ENCODE results near the gene CSTF3. TPM values are rescaled to one million over a fixed set of nuclear protein-coding genes. Genes with fewer than 3 reads are reported as not detected.

Gene CSTF3
- total and polyA plus RNA-seq, 2 of the 4 experiments (the other 2 are of a cell fraction), result 14.5 to 23.4 TPM

DNA sequence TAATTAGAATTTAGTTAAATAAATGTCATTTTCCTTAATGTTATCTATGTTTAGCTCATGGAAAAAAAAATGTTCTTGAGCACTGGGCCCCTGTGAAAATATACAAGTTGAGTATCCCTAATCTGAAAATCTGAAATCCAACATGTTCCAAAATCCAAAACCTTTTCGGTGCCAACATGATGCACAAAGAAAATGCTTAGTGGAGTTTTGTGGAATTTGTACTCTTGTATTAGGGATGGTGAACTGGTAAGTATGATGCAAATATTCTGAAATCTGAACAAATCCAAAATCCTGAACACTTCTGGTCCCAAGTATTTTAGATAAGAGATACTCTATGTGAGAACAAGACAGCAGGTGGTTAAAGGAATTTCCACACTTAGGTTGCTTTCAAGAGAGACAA lies 77.4 kb downstream of the CSTF3 start:
- Histone ChIP-seq H4K91ac (ENCODE audit: insufficient read depth, low read depth, low read length) (no peak overlapping the region), H3K79me1 (ENCODE audit: low read depth in 1 of 2, low read length in 2 of 2) (peaks cover 0 to 4% of the 10 kb centered on the region in 2 experiments; a peak in 1 of 4 replicates), H3K4me1 (ENCODE audit: control insufficient read depth, insufficient read depth, low read length) (no peaks in the 10 kb centered on the region), H3K4me3 (ENCODE audit: insufficient read depth, low read depth, low read length) (no peak overlapping the region), H3K27me3 (ENCODE audit: control insufficient read depth, insufficient read depth, low read length) (no peaks in the 10 kb centered on the region), H4K20me1 (ENCODE audit: insufficient read depth, low read length) (no peaks in the 10 kb centered on the region), H4K5ac (ENCODE audit: low read depth, low read length) (no peak overlapping the region), H2BK5ac (ENCODE audit: low read depth, low read length, poor library complexity, severe bottlenecking) (no peak overlapping the region), H3K9me3 (ENCODE audit: control insufficient read depth, insufficient read depth, low read length) (no peaks in the 10 kb centered on the region), H3K18ac (ENCODE audit: low read depth, low read length) (no peak overlapping the region), H3K14ac (replicated peaks; ENCODE audit: low read depth, low read length) (no peak overlapping the region), H3K9ac (ENCODE audit: low read depth, low read length) (no peak overlapping the region), H3K36me3 (ENCODE audit: control insufficient read depth, insufficient read depth, low read length) (peaks cover 26% of the 10 kb centered on the region), H2AK9ac (replicated peaks; ENCODE audit: low read depth, low read length, poor library complexity) (no peak overlapping the region), H2BK20ac (ENCODE audit: low read depth, low read length) (no peak overlapping the region), H2BK120ac (ENCODE audit: low read depth, low read length) (no peak overlapping the region), H3K56ac (ENCODE audit: extremely low read depth, insufficient read depth, low read length) (no peak overlapping the region), H2AFZ (replicated peaks; ENCODE audit: low read length, poor library complexity) (no peak overlapping the region), H3K27ac (ENCODE audit: insufficient read depth, low read length) (no peak overlapping the region), H3K4me2 (ENCODE audit: low read depth, low read length) (no peak overlapping the region), H2BK15ac (ENCODE audit: low read depth, low read length) (no peak overlapping the region), H2AK5ac (ENCODE audit: low read depth, low read length) (no peak overlapping the region), H4K8ac (ENCODE audit: low read depth in 2 of 2, low read length in 2 of 2) (no peak overlapping the region), H3K4ac (ENCODE audit: low read depth, low read length) (no peak overlapping the region), H3K23ac (ENCODE audit: low read depth, low read length) (no peak overlapping the region), H3K9me1 (ENCODE audit: insufficient read depth, low read length) (peaks cover under 1% of the 10 kb centered on the region; the same call in 1 of the 2 replicates)
- no CpG with 5 or more reads among the region's 1 CpG for WGBS, 2 experiments (ENCODE audit: extremely low coverage in 2 of 2, insufficient read length in 1 of 2)
- dilution Hi-C loops (cut with HindIII; ENCODE audit: low sequenced_read_pairs, unreplicated experiment), result no loop called here
- no peak for DNase-seq
- TF ChIP-seq, protein P1, sequence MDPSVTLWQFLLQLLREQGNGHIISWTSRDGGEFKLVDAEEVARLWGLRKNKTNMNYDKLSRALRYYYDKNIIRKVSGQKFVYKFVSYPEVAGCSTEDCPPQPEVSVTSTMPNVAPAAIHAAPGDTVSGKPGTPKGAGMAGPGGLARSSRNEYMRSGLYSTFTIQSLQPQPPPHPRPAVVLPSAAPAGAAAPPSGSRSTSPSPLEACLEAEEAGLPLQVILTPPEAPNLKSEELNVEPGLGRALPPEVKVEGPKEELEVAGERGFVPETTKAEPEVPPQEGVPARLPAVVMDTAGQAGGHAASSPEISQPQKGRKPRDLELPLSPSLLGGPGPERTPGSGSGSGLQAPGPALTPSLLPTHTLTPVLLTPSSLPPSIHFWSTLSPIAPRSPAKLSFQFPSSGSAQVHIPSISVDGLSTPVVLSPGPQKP (IDR thresholded peaks at IDR 0.05; ENCODE audit: borderline replicate concordance, low read depth, low read length), result no peak
- no peak for TF ChIP-seq BHLHE40 (IDR thresholded peaks at IDR 0.05; ENCODE audit: low read depth, low read length)
- no peak for TF ChIP-seq POLR2A (IDR thresholded peaks at IDR 0.05; ENCODE audit: low read depth, low read length)
- intact Hi-C loops (cut with micrococcal nuclease), result no loop called here
- ATAC-seq (ENCODE audit: low read depth), result no peak
- BruUV-seq (replicated peaks), result no TSS peak
- POLR2A ChIA-PET (ENCODE audit: unreplicated experiment), result no interaction called here
- CTCF ChIA-PET, result interaction anchor here (0.7 kb wide), 1 partner anchor 18 kb away, joined by 3 read pairs; no protein-coding TSS in a partner anchor
- in situ Hi-C loops (cut with MboI; ENCODE audit: low sequenced_read_pairs), result no loop called here
